HUDEP-2 (cell line): ENCODE results near the gene BMP4.

ENCODE experiments used
- DNase-seq, 76 experiments: peaks; one replicate each; lab custom pipeline; 2025; ENCODE audit not compliant: unreplicated experiment in 76 of 76; lab: John Stamatoyannopoulos, UW

BMP4 gene

DNA sequence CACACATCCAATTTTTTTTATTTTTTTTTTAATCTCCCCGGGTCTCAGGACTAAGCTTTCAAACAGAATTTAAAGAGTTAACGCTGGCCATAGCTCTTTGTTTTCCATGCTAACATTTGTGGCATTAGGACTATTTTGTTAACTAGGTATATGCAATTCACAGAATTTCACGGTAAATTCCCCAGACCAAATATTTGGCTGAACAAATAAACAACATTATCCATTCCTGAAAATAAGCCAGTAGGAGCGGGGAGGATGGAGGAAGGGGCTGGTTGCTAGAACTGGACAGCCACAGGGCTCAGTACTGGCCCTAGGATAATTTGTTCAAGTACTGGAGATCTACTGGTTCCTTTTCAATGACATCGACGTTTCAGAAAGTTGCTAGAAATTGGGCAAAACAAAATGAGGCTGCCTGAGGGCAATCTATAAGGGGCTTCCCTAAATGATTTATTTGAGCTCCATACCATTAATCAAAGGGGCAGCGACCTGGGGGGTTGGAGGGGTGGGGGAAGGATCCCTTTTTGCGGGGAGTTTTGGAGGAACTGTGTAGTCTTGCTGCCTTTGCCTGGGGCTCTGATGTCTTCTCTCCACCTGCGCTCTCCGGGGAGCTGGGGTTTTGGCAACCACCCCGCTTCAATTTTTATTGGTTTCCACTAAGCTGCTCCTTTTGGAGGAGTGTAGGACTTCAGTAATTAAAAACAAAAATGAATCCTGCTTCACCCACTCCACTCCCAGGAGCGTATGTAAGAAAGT lies 9.0 kb downstream of the BMP4 start:
- no peak for DNase-seq

- DNase-seq, result no peak
These were observed 9.6 kb downstream of the BMP4 start for GRCh38 chr14:53947094-53947445.

- DNase-seq, result no peak
These were observed 10.1 kb downstream of the BMP4 start for GRCh38 chr14:53946404-53947093.

DNA sequence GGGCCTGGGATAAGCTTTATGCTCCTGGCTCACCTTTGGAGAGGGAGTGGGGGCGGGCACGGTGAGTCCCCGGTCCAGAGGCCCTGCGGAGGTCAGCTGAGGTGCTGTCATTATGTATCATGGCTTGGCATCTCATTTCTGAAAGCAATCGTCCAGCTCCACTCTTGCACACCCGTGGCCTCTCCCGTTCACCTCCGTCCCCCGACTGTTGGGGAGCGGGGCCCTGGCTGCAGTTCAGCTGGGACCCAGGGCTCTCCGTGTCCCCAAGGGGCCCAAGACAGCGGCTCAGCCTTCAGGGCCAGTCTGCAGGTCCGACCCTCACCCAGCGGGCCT lies 10.6 kb downstream of the BMP4 start:
- no peak for DNase-seq

- DNase-seq, result no peak
These were observed 12.9 kb downstream of the BMP4 start for GRCh38 chr14:53943751-53944083.

DNA sequence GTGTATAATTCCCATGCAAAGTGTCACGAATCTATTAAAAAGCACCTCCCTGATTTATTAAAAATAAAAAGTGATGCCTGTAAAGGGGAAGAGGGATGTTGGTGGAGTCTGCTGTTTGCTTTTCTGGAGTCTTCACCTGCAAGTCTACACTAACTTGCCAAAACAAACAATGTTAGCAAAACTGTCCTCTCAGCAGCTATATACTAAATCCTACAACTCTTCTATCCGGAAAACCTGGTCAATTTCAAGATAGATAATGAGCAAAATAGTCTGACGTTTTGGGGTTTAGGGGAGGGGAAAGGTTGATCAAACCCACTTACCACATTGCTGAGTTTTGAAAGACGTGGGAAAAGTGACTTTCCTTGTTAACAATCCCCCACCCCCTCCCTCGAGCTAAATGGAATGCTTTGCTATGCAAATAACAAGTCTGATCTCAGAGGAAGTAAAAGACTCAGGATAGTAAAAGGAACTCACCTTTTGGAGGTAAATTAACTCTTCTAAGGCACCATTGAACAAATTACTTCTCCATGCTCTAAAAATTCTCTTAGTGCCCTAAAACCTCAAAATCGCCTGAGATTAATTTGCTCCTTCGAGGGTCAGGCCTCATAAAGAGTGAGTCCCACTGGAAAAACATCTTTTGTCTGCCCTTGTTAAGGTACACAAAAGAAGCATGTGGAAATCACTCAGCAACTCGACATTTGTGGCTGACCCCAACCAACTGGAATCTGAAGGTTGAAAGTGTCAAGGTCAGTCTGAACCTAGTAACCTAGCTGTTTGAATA lies 13.5 kb downstream of the BMP4 start:
- no peak for DNase-seq

- no peak for DNase-seq
These were observed 18.3 kb downstream of the BMP4 start for GRCh38 chr14:53938136-53938837.

DNA sequence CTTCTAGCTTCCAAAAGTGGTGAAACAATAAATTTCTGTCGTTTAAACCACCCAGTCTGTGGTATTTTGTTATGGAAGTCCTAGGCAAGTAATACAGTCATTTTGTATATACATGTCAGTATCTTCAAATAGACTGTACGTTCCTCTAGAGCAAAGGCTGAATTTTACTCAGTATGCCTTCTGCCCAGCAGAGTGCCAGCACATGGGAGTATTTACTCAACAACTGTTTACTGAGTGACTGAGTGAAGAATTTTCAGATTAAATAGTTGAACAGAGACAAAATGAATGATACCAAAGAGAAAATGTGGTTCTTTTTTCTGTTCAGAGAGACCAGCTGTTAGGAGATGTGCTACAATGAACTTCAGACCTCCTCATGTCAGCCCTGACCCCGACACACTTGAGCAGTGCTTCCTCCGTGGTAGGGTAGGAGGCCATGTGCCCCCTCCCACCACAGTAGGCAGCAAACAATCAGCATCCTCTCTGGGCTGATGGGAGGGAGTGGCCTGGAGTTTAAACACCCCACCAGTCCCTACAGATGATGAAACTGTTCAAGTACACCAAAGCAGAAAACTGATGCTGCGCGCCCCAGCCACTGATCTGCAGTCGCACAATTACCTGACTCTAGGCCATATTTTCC lies 21.7 kb downstream of the BMP4 start:
- DNase-seq, result no peak

- DNase-seq, result no peak
These were observed 23.7 kb downstream of the BMP4 start for GRCh38 chr14:53932966-53933365.

DNA sequence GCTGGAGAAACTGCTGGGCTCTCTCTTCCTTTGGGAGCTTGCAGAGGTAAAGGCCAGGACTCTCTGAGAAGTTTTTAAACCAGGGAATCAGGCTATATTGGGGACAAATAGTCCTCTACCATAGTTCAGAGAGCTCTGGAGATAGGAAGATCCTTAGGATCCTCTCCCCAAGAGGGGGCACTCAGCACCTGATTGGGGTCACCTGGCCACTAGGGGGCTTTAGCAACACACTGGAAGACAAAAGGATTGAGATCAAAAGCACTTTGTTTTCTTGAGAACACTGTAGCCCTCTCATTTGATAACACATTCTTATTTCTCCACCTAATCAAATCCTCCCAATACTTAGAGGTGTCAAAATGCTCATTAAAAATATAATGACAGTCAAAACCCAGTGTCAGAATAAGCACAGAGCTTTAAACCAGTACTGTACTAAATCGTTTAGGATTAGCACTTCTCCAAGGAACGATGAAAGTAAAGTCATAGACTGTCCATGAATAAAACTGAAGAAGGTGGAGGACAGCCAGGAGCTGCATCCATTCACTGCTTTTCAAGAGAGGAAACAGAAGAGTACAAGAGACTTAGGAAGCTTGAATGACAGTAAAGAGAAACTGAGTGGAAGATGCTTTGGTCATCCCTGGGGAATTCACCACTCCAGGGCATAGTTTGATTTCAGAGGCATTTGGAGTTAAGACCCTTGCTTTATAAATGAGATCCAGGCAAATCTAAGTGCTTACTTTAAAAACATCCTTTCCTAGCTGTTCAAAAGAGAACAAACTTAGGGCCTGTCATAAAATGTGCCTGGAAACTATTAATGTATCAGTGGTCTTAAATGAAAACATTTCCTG lies 26.5 kb downstream of the BMP4 start:
- DNase-seq, result peak in 1 of 76 experiments; percentile 1

- no peak for DNase-seq
These were observed 29.5 kb downstream of the BMP4 start for GRCh38 chr14:53927171-53927570.

DNA sequence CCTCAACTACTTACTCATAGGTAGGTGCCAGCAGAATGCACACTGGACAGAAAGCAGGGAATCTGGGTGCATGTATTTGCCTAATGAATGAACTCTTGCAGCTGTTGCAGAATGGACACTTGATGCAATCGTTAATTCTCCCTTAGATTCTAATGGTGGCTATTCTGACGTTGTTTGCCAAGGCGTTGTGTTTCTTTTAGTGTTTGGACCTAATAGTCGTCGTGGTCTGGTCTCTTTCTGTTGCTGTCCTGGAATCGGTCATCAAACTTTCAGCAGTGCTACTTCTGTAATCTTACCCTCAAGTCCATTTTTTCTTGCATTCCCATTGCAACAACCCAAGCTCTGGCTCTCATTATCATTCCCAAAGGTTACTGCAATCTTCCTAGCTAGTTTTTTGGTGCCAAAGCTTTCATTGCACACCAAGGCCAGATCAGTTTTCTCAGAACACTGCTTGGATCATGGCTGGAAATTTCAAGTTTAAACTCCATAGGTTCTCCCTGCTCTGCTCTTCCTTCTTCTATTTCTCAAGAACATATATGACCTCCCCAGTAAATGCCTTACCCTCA lies 31.3 kb downstream of the BMP4 start:
- no peak for DNase-seq

GRCh38 chr14:53924753-53925152 lies 31.9 kb downstream of the BMP4 start:
- no peak for DNase-seq

DNA sequence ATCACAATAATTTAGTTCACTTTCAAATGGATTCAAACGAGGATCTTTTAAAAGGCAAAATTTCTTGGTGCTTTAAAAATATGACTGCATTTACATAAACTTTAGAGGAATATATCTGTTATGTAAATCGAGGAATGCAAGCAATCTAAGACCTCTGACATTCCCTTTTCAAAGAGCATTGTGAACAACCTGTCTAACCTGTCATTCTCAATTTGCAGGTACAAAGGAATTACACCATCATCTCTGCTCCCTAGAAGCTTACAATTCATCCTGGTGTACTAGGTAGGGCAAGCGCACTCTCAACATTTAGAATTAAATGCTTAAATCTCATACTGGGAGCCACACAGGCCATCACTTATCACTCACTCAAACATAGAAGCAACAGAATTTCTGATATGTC lies 35.6 kb downstream of the BMP4 start:
- DNase-seq, result no peak

DNA sequence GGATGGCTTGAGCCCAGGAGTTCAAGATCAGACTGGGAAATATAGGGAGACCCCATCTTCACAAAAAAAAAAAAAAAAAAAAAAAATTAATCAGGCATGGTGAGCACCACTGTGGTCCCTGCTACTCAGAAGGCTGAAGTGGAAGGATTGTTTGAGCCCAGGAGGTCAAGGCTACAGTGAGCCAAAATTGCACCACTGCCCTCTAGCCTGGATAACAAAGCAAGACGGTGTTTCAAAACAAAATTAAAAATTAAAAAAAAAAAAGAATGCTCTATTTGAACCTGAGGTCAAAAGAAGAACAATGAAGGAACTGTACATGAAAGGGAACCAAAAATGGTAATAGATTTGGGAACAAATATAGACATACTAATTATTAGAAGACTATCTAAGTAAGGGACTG lies 40.4 kb downstream of the BMP4 start:
- no peak for DNase-seq

- no peak for DNase-seq
These were observed 41.1 kb downstream of the BMP4 start for GRCh38 chr14:53915364-53916014.

DNA sequence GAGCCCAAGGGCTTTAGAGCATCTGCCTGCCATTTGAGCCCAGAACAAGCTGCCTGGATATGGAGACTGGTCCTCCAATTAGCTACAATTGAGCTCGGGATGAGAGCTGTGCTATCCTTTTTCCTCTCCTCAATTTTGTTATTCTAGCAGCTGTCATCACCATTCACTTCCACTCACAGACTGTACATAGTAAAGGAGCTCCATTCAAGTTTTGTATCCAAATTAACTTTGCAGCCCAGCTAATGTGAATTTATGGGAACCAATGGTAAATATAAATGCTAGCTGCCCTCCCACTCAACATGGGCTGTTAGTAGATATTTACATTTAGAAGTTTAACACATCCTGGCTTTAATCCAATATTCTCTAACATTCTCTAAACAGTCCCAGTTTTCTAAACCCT lies 44.6 kb downstream of the BMP4 start:
- DNase-seq, result no peak

- DNase-seq, result no peak
These were observed 48.2 kb downstream of the BMP4 start for GRCh38 chr14:53908416-53908815.

DNA sequence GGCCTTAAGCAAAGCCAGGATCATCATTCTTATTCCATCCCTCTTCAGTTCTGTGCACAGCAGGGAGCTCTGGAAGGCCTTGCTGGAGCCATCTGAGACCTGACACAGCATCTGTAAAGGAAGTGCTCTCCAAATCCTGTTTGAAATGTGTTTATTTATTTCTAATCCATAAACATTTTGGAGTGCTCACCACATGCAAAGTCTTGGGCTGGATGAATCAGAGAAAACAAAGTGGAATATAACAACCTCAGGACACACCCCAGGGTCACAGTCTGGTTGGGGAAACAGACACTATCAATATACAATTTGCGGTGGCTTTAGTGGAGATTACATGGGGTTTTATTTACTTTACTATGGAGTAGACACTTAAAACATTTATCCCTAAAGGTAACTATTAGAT lies 54.3 kb downstream of the BMP4 start:
- DNase-seq, result no peak
